ENCODE data around the gene KRT85. TPM values are rescaled to one million over a fixed set of nuclear protein-coding genes. Genes with fewer than 3 reads are reported as not detected.

KRT85 gene
- total and polyA plus RNA-seq, 2 donors (not counting 3 experiments of a cell fraction or from before 2014, with no cell fraction given) = not detected

DNA sequence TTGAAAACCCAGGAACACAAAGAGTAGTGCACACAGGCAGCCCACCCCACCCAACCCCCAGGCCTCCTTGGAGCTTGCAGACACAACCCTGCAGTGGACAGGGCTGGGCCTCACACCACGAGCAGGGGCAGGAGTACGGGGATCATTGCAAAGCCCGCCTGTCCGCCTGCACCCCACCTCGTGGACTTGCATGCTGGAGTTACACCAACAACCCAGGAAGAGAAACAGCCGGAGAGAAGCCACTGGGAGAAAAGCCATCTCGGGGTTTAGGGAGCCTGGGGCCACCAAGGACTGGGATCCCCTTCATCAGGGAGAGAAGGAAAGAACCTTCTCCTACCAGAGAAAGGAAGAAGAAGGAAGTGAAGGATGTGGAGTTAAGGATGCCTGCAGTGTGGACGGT lies 10.0 kb upstream of the KRT85 start:
- TF ChIP-seq EZH2 (IDR thresholded peaks at IDR 0.05; ENCODE audit: borderline replicate concordance, low read depth, low read length, severe bottlenecking) (no peak), GATA2 (IDR thresholded peaks at IDR 0.05; ENCODE audit: insufficient read depth, insufficient read length, low read depth, low read length) (no peak), JUN (IDR thresholded peaks at IDR 0.05; ENCODE audit: borderline replicate concordance, insufficient read depth, insufficient read length, low read depth) (no peak), POLR2AphosphoS5 (IDR thresholded peaks at IDR 0.05; ENCODE audit: insufficient read depth, low read depth, low read length) (no peak), POLR2A (IDR thresholded peaks at IDR 0.05; ENCODE audit: low read depth, low read length) (no peak), MAX (IDR thresholded peaks at IDR 0.05; ENCODE audit: insufficient read depth, insufficient read length) (no peak), FOS (IDR thresholded peaks at IDR 0.05; ENCODE audit: borderline replicate concordance, insufficient read depth, low read length) (no peak), MYC (IDR thresholded peaks at IDR 0.05; ENCODE audit: low read depth, low read length) (no peak)
- TF ChIP-seq, protein P1, sequence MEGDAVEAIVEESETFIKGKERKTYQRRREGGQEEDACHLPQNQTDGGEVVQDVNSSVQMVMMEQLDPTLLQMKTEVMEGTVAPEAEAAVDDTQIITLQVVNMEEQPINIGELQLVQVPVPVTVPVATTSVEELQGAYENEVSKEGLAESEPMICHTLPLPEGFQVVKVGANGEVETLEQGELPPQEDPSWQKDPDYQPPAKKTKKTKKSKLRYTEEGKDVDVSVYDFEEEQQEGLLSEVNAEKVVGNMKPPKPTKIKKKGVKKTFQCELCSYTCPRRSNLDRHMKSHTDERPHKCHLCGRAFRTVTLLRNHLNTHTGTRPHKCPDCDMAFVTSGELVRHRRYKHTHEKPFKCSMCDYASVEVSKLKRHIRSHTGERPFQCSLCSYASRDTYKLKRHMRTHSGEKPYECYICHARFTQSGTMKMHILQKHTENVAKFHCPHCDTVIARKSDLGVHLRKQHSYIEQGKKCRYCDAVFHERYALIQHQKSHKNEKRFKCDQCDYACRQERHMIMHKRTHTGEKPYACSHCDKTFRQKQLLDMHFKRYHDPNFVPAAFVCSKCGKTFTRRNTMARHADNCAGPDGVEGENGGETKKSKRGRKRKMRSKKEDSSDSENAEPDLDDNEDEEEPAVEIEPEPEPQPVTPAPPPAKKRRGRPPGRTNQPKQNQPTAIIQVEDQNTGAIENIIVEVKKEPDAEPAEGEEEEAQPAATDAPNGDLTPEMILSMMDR (IDR thresholded peaks at IDR 0.05; ENCODE audit: extremely low read depth in 1 of 2, insufficient read depth in 1 of 2, low read depth in 1 of 2, low read length in 2 of 2) = no peak
- Histone ChIP-seq H3K9me3 (replicated peaks; ENCODE audit: control insufficient read depth, insufficient read depth, low read length) (no peaks in the 10 kb centered on the region), H2AFZ (ENCODE audit: low read depth, low read length) (no peak overlapping the region), H3K4me2 (ENCODE audit: insufficient read depth, low read length) (no peak overlapping the region), H3K79me2 (ENCODE audit: control insufficient read depth, insufficient read depth, low read length) (no peaks in the 10 kb centered on the region), H3K9ac (replicated peaks; ENCODE audit: extremely low read depth, insufficient read depth, low read length) (no peak overlapping the region), H3K27ac (ENCODE audit: insufficient read depth, low read depth, low read length) (no peak overlapping the region), H3K27me3 (ENCODE audit: control insufficient read depth in 2 of 2, insufficient read depth in 2 of 2, low read length in 2 of 2) (peaks cover 8 to 10% of the 10 kb centered on the region in 2 experiments), H3K4me3 (replicated peaks in 1 of 3; ENCODE audit: insufficient read depth in 1 of 3, low read depth in 1 of 3, low read length in 3 of 3) (no peak overlapping the region), H3K9me1 (replicated peaks; ENCODE audit: control insufficient read depth, extremely low read depth, insufficient read depth, low read length) (no peaks in the 10 kb centered on the region), H3K36me3 (ENCODE audit: control insufficient read depth in 2 of 2, extremely low read depth in 1 of 2, insufficient read depth in 2 of 2, low read length in 2 of 2) (no peaks in the 10 kb centered on the region), H3K4me1 (ENCODE audit: control insufficient read depth, extremely low read depth, insufficient read depth, low read length) (no peaks in the 10 kb centered on the region), H4K20me1 (replicated peaks; ENCODE audit: control insufficient read depth, extremely low read depth, insufficient read depth, low read length) (no peaks in the 10 kb centered on the region)
- DNase-seq (ENCODE audit: low read depth, low spot score) = no peak
- POLR2A ChIA-PET = no interaction called here
- FAIRE-seq = no peak
- CTCF ChIA-PET = interaction anchor here (1.1 to 1.4 kb wide), 3 partner anchors 13 to 502 kb away, joined by 3 to 4 read pairs (median 4); no protein-coding TSS in a partner anchor
- intact Hi-C loops (cut with micrococcal nuclease) = no loop called here
- dilution Hi-C loops (cut with MboI; ENCODE audit: extremely low pct_ligation_motif_present, low sequenced_read_pairs) = no loop called here
- no TSS peak for BruUV-seq (replicated peaks)

All from endothelial cell of umbilical vein (primary cell).